HG03565 (cell line): ENCODE data around the gene KANSL1L.
"Not testable (repeated sequence)": the region's sequence is repeated elsewhere in the genome, so short reads cannot be mapped to it uniquely, and the experiment has no call there.

Experiments used
- ATAC-seq: cut with Tn5 transposase; IDR thresholded peaks from one replicate; pipeline ENCODE4 v1.9.1; 2021; ENCODE audit warnings: mild to moderate bottlenecking, moderate library complexity; ENCODE audit not compliant: unreplicated experiment

KANSL1L gene, protein sequence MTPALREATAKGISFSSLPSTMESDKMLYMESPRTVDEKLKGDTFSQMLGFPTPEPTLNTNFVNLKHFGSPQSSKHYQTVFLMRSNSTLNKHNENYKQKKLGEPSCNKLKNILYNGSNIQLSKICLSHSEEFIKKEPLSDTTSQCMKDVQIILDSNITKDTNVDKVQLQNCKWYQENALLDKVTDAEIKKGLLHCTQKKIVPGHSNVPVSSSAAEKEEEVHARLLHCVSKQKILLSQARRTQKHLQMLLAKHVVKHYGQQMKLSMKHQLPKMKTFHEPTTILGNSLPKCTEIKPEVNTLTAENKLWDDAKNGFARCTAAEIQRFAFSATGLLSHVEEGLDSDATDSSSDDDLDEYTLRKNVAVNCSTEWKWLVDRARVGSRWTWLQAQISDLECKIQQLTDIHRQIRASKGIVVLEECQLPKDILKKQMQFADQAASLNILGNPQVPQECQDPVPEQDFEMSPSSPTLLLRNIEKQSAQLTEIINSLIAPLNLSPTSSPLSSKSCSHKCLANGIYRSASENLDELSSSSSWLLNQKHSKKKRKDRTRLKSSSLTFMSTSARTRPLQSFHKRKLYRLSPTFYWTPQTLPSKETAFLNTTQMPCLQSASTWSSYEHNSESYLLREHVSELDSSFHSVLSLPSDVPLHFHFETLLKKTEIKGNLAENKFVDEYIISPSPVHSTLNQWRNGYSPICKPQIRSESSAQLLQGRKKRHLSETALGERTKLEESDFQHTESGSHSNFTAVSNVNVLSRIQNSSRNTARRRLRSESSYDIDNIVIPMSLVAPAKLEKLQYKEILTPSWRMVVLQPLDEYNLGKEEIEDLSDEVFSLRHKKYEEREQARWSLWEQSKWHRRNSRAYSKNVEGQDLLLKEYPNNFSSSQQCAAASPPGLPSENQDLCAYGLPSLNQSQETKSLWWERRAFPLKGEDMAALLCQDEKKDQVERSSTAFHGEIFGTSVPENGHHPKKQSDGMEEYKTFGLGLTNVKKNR

GRCh38 chr2:210171309-210172218, at the start of gene KANSL1L:
KANSL1L (minus strand) TSS chr2:210171409; CDS start chr2:210154582, 16,827 bp downstream.
- ATAC-seq = peak; percentile 58

- no peak for ATAC-seq
Measured at GRCh38 chr2:210215120-210215519, 43.9 kb upstream of the KANSL1L start.

DNA sequence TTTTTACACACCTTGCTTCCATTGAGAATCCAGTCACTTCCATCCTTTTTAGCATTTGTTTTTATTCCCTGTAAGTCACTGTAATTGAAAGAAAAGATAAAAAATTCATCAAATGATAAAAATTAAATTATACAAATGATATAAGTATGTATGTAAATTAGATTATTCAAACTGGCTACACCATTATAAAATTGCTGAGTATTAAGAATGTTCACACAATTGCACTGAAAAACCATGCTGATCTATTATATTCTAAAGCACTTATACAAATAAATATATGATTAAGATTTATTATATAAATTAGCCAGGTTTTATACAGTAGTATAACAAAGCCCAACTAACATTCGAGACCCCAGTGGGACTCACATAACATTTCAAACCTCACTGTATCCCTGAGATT, 39.0 kb upstream of the KANSL1L start:
- ATAC-seq = no peak

DNA sequence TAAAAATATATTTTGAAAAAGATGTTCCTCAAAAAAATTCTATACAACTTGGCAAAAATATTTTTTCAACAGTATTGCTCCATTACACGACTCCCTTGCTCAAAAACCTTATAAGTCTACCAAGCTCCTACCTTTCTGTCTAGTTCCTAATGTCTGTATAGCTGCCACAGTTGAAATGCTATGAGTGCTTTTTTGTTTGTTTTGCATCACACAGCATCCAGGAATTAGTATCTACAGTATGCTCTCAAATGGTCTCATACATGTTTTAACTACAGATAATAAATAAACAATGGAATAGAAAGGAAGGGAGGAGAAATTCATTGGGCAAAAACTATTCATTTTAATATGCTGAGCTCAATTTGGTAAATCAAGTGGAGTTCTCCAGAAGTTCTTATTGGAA, 36.7 kb upstream of the KANSL1L start:
- ATAC-seq = no peak

DNA sequence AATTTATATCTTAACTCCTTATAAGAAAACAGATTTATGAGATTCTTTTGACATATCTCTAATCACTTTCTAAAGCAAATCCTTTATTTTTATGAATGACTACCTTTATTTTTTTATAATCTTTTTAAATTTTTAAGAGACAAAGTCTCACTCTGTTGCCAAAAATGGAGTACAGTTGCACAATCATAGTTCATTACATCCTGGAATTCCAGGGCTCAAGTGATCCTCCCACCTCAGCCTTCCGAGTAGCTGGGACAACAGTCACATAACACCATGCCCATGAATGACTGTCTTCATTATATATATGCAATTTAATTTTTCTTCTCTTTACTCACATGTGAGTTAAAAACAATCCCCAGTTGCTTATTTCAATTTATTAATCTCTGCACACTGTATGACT, 32.3 kb upstream of the KANSL1L start:
- no peak for ATAC-seq

DNA sequence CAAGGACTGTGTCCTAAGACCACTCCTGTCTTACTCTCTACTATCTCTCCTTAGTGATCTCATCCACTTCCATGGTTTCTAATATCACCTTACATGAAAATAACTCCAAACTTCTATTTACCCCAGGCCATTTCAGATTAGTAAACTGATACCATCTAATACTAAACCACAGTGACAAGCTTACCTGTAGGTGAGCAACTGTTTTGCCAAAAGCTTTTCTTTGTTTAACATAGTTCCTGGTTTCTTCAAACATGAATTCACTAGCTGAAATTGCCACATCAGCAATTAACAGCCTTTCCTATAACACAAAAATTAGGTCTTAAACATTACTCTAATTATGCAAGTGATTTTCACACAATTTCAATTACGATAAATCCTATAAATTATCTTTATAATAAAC, 31.9 kb upstream of the KANSL1L start:
- ATAC-seq = no peak

DNA sequence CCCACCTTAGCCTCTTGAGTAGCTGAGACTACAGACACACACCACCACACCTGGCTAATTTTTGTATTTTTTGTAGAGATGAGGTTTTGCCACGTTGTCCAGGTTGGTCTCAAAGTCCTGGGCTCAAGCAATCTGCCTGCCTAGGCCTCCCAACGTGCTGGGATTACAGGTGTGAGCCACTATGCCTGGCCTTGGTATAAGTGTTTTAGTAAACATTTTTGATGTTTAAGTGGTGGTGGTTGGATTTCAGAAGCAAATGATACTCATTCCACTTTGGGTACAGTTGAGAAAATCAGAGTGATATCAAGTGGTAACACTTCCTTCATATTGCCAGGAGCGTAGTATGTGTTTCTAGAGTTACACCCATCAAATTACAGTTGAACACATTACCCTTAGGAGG, 28.6 kb upstream of the KANSL1L start:
- ATAC-seq = no peak

- ATAC-seq = peak; percentile 52
Measured at GRCh38 chr2:210199186-210199765, 28.1 kb upstream of the KANSL1L start.

- no peak for ATAC-seq
Measured at GRCh38 chr2:210198326-210198725, 27.1 kb upstream of the KANSL1L start.

DNA sequence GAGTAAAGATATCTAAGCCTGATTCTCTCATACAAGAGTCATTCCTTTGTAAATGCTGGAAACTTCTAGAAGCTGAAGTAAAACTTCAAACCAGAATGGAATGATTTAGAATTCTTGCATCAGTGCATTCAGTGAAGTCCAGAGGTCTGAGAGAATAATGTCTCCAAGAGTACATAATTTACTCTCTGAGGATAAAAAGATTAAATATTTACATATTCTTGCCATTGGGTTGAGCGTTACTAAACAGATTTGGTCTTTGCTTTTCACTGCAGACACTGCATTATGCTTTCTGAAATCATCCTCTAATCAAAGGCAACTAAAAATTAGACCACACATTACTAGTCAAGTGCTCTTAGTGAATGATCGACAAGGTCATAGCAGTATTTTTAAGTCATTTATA, 26.5 kb upstream of the KANSL1L start:
- ATAC-seq = no peak

DNA sequence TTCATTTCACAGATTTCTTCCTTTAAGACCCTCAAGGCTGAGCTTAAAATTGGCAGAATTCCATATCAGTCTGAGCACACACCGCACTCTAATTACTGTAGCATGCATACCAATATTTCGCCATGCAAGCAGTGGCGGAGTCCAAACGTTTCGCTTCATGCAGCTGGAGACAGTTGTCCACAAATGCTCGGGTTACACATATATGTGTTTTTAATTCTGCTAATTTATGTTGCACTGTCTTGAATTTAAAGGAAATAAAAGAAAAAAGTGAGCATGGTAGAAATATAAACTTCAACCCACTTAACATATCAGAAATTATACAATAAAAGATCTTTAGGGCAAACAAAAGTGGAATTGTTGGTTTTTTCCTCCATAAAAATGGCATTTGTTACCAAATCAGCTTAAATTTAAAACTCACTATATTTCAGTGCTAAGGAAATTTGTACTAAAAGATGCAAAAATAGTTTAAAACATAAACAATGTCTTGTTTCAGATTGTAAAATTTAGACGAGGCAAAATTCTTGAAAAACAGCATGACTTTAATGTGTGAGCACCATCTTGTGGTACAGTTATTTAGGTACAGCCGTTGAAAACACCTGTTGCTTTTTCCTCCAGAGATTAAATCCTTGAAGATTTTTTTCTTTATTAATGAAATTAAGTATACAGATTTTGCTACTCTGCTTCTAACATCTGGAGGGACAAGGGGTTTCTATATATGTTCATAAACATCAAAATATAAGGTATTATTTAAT, 24.1 kb upstream of the KANSL1L start:
- no peak for ATAC-seq

DNA sequence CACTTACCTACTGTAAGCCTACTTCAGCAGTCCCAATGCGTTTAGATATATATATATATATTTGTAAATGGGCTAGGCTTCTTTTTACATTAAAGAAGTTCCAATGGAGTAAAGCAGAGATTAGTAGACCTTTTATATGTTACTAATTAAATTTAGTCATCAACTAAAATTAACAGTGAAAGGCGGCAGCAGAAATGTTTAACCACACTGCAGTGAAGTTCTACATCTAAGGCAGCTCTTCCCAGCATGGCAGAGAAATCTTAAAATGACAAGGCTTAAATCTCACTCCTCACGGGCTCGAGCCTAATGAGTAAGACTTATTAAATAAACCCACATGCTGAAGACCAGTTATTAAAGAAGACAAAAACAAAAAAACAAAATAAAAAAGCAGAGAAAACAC, 19.1 kb upstream of the KANSL1L start:
- ATAC-seq = no peak

- no peak for ATAC-seq
Measured at GRCh38 chr2:210189452-210190138, 18.4 kb upstream of the KANSL1L start.

- ATAC-seq = no peak
Measured at GRCh38 chr2:210188755-210189154, 17.5 kb upstream of the KANSL1L start.

- ATAC-seq = no peak
Measured at GRCh38 chr2:210188190-210188589, 17.0 kb upstream of the KANSL1L start.

- not testable (repeated sequence) for ATAC-seq
Measured at GRCh38 chr2:210183936-210184335, 12.7 kb upstream of the KANSL1L start.

DNA sequence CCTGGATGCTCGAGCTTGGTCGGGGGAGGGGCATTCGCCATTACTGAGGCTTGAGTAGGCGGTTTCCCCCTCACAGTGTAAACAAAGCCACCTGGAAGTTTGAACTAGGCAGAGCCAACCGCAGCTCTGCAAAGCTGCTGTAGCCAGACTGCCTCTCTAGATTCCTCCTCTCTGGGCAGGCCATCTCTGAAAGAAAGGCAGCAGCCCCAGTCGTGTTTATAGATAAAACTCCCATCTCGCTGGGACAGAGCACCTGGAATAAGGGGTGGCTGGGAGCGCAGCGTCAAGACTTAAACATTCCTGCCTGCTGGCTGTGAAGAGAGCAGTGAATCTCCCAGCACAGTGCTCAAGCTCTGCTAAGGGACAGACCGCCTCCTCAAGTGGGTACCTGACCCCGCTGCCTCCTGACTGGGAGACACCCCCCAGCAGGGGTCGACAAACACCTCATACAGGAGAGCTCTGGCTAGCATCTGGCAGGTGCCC, 10.4 kb upstream of the KANSL1L start:
- not testable (repeated sequence) for ATAC-seq

DNA sequence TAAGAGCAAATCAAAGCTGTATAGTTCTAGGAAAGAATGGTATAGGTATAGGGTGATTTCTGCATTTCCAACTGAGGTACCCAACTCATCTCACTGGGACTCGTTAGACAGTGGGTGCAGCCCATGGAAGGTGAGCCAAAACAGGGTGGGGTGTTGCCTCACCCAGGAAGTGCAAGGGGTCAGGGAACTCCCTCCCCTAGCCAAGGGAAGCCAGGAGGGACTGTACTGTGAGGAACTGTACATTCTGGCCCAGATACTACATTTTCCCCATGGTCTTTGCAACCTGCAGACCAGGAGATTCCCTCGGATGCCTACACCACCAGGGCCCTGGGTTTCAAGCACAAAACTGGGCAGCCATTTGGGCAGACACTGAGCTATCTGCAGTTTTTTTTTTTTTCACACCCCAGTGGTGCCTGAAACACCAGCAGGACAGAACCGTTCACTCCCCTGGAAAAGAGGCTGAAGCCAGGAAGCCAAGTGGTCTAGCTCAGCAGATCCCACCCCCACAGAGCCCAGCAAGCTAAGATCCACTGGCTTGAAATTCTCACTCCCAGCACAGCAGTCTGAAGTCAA, 9.9 kb upstream of the KANSL1L start:
- ATAC-seq = not testable (repeated sequence)
